HG02571 (cell line): Measurements from ENCODE around the gene HOXD4.

ENCODE experiments used
- ATAC-seq: cut with Tn5 transposase; IDR thresholded peaks from one replicate; pipeline ENCODE4 v1.9.1; 2021; ENCODE audit warnings: mild to moderate bottlenecking, moderate library complexity; ENCODE audit not compliant: unreplicated experiment

The HOXD4 gene

DNA sequence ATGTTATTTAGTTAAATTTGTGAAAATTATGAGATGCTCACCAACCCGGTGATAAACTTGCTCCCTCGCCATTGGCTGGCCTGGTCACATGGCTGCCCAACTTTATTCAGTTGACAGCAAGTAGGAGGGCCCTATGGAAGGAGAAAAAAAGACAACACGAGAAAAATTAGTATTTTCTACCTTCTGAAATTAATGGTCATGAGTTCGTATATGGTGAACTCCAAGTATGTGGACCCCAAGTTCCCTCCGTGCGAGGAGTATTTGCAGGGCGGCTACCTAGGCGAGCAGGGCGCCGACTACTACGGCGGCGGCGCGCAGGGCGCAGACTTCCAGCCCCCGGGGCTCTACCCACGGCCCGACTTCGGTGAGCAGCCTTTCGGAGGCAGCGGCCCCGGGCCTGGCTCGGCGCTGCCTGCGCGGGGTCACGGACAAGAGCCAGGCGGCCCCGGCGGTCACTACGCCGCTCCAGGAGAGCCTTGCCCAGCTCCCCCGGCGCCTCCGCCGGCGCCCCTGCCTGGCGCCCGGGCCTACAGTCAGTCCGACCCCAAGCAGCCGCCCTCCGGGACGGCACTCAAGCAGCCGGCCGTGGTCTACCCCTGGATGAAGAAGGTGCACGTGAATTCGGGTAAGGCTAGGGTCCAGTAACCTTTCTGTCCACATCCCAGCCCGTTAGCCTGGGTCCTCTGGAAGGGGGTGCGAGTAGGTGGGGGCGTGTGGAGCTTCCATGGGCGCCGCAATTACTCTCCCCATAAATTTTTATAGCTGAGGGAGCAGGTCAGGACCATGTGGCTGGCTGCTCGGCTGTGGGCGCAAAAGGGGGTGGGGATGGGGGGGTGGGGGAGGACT is at the start of gene HOXD4:
HOXD4 (plus strand) TSS at position 109 of the 846 bp plus-strand sequence; CDS start at position 193, 84 bp downstream.
- ATAC-seq = no peak

DNA sequence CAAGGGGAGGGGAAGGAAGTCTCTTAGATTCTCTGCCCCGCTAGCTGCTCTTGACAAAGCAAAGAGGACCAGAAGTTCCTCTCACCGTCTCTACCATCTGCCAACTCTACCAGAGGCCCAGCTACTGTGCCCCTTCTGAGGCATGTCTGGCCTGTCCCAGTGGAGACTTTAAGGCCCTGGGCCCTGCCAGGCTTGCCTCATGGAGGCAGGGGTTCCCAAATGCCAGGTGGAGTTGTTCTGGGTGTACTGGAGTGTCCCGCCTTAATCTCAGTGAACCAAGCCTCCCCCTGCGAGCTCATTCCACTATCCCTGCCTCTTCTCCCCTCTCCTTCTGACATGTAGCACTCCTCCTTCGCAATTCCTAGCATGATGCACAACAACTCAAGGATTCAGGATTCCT is 49.5 kb upstream of the HOXD4 start:
- no peak for ATAC-seq

DNA sequence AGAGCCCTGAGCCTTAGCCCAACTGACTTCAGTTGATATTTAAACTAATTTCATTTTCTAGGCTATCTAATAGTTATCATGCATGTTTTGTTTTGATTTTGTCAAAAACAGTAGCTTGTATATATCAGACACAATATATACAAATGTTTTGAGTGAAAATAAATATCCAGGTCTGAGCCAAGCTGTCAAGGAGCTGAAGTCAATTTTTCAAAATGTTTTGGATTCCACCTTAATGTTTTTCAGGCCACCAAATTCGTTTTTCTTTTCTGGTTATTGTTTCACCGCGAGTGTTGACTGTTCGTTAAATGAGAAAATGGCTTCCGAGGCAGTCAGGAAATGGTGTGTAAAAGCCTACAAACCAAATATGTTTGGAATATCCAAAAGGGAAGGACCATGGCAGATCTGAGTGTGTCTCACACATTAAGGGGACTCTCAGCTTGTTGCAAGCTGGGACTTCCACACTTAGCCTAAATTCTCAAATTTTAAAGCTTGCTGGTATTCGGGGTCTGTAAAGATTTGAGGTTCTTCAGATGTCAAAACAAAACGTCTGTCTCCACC is 49.0 kb upstream of the HOXD4 start:
- ATAC-seq = no peak

DNA sequence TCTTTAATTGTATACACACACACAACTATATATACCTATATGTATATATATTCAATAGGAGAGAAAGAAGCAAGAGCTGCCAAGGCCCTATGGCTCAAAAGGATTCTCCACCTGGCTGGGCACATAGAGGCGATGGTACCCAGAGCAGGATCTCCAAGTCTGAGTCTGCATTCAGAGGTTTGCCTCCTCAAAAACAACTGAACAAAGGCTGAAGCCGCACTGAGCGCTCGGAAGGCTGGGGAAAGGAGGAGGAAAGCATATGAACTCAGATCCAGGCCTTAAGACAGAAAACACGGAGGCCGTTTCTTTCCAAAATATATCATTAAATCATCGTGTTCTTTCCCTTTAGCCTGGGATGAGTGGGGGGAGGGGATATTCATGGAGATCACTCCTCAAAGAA is 48.2 kb upstream of the HOXD4 start:
- ATAC-seq = no peak

DNA sequence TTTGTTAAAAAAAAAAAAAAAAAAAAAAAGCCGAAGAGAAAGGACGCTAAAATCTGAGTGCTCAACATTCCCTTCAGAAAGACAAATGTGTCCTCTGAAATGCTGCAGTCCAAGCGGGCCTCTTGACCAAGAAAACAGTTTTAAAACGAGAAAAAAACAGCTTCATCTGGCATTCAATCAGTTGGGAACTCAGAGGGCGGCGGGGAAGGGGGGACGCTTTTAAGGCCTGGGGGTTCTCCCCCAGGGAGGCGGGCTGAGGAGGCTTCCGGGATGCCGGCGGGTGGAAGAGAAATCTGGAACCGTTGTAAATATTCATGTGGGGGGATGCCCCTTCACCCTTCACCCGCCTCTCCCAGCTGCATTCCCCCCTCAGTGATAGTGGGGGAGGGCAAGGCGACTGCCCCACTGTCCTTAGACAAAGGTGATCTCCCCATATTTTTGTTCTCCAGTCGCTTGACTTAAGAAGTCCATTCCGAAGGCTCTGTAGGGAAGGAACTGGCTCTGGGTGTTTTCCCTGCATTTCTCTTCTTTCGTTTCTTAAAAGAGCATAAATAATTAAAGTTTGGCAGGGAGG is 47.5 kb upstream of the HOXD4 start:
- no peak for ATAC-seq

DNA sequence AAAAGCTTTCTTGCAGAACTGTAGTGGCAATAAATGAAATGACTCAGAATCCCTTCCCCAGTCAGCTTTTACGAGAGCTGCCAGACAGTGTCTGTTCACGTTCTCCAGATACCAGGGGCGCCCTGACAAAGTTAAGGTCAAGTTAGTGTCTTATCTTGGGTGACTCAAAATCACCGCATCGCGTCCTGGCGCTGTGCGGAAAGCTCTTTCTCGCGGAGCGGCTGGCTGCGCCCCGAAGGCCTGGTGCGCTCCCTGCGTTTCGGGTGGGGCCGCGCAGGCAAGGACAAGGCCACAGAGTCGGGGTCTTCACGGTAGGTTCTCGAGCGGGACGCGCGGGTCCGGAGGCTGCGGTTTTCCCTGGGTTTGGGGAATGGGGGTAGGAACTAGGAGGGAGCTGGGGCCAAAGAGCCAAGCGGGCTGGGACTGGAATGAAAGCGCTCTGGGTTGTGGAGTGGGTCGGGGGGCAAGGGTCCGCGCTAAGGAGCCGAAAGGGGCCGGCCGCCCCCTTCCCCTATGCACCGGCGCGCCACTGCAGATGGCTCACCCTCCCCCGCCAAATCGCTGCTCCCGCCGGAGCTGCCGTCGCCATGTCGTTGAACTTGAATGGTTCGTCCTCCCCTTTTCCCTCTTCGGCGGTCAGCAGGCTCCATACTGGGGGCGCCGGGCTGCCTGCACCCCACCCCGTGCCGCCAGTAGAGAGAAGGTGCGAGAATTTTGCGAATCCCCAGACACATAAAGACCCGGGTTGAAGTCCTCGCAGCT is 46.9 kb upstream of the HOXD4 start:
- ATAC-seq = no peak

DNA sequence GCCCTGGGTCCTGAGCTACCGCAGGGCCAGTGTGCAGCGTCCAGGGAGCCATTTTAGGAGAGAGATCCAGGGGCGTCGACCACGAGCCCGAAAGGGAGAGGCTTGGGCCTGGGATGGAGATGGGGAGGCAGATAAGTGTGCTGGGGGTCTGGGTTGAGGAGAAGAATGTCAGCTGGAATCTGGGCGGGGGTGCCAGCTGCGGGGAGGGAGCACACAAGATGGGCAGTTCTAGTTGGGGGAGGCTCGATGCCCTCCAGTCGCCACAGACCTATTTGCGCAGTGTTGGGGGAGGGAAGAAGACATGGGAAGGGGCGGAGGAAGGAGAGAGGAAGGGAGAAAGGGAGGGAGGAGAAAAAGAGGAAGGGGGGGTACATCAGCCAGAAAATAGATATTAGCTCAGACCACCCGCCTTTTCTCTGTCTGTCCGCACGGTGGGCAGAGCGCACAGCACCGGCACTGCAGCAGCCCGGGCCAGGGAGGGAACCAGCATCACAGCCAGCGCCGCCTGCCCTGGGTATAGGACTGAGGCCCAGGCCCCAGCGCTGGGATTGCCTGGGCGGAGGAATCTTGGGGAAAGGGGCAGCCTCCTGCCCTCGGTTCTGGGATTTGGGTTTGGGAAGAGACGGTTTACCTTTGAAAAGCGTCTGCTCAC is 46.1 kb upstream of the HOXD4 start:
- no peak for ATAC-seq

DNA sequence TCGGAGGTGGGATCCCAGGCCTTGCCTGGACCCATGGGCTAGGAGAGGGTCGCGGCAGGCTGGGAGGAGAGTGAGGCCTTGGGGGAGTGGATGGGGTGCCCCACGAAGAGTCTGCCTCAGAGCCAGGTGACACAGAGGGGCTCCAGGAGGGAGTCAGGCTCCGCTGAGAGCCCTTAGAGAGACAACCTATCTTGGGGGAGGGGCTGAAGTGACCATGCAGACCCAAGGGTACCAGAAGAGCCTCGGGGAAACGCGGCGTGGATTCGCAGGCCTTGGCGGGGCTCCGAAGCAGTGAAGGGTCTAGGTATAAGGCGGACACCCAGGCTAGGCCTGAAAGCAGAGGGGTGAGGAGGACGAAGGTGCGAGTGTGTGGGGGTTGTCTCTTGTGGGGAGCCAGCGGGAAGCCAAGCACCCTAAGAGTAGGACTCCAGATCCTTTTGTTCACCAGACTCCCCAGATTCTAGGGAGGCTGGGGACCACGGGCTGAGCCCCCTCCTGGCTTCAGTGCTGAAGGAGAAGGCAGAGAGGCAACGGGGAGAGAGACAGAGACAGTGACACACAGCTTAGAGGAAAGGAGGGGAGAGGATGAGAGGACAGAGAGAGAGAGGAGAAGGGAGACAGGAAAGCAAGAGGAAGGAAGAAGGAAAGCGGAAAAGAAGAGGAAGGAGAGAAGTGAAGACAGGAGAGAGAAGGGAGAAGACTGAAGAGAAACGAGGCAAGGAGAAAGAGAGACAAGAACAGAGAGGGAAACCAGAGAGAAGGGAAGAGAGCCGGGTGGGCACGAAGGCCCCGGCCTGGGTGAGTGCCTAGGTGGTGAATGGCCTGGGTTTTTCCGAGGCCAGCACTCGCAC is 45.4 kb upstream of the HOXD4 start:
- no peak for ATAC-seq

DNA sequence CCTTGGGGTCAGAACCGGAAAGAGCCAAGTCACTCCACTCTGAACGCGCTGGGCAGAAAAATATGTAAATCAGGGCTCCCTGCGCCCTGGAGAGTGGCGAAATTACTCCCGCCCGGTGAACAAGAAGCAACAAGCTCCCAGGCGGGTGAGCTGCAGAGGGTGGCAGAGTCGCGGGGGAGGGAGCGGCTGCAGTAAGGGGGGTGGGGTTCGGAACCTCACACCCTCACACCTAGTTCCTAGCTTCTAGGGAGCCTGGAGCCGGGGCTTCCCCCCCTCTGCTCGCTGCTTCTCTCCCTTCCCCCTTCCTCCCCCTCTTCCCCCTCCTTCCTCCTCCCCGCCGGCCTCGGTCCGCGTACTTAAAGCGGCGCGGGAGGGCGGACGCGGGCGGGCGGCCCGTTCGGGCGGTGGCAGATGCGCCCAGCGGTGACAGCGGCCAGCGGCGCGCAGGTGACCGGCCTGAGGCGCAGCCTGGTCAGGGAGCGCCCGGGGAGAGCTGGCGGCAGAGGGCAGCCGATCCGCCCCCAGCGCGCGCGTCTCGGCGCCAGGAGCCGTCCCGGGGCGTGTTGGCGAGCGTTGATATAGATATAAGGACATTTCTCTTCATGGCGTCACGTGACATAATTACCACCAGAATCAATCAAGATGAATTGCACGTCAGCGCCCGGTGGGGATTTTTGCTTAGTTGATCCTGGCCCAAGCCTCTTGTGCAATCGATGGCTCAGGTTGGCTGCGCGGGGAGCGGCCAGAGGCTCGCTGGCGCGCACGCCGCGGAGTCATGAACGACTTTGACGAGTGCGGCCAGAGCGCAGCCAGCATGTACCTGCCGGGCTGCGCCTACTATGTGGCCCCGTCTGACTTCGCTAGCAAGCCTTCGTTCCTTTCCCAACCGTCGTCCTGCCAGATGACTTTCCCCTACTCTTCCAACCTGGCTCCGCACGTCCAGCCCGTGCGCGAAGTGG is 44.5 kb upstream of the HOXD4 start, which contains the start of gene HOXD11:
HOXD11 (plus strand) TSS at position 700 of the 959 bp plus-strand sequence; CDS start at position 776, 76 bp downstream.
- ATAC-seq = no peak

DNA sequence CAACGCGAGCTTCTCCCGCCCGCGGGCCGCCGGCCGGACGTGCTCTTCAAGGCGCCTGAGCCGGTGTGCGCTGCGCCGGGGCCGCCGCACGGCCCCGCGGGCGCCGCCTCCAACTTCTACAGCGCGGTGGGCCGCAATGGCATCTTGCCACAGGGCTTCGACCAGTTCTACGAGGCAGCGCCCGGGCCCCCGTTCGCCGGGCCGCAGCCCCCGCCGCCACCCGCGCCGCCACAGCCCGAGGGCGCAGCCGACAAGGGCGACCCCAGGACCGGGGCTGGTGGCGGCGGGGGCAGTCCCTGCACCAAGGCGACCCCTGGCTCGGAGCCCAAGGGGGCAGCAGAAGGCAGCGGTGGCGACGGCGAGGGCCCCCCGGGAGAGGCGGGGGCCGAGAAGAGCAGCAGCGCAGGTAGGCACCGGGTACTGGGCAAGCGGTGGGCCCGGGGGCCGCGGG is 43.6 kb upstream of the HOXD4 start:
- no peak for ATAC-seq

DNA sequence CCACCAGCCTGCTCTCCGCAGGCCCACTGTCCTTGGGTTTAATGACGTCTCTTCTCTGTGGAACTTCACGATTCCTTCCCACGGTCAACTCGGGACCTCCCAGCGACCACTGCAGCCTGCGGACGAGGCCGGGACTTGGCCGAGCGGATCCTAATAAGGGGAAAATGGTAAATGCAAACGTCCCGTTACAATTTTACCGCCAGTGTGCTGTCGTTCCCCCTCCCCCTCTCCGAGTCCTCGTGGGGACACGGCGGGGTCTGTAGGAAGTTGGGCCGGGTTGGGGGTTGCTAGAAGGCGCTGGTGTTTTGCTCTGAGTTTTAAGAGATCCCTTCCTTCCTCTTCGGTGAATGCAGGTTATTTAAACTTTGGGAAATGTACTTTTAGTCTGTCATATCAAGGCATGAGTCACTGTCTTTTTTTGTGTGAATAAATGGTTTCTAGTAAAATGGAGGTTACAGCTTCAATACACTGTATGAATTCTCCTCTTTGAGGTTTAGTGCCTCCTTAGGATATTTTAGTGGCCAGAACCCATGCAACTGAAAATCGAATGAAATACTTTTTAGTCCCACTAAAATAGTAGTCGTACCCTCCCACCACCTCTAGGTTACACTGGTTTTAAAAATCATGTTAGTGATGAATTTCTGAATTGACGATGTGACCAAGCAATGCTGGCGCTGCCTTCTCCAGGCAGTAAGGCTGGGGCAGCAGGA is 42.0 kb upstream of the HOXD4 start:
- ATAC-seq = no peak

DNA sequence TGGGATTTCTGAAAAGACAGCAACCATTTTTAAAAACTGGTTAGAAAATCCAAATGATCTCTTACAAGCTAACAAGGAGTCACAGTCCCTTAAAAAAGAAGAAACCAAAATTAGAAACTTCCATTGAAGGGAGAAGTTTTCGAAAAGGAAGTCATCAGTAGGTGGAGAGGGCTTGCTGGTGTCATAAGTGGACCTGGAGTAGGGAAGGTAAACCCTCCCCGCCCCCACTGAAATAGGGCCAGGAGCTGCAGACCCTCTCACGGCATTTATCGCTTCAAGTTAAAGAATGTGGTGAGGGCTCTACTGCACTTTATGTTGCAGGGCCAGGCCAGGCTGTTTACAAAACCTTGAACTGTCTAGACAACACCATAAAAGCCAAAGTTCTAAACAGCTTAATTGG is 41.4 kb upstream of the HOXD4 start:
- ATAC-seq = no peak

DNA sequence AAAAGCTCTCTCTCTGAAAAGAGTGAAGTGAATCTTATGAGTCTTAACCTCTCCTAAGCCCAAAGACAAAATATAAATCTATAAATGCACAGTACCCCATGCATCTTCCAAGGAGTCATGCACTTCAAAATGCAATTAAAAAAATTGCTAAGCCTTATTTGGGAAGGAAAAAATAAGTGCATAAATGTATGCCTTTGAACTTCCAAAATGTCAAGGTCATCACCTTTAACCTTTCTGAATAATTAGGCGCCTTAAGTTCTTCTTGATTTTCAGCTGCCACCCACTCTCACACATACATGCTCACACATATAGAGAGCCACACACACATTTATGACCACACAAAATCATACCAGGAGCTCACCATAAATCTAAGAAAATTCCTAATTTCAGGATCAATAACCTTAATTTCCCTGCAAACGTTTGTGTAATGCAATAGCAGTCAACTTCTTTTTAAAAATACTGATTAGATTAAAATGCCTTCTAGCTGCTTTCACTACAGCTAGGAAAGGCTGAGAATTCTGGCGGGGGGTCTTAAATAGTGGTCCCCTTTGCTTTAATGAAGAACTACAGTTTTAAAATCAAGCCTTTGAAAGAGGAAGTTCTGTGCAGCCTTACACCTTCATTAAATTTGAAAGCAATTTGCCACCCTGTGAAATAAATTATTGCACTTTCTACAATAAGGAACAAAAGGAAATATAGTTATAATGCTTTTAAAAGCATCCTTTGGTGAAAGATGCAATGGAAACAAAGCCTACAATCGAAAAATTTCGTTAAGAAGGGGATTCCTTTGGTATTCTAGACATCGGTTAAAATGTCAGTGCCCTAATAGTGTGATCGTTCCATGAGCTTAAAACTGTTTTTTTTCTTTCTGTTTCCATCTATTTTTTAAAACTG is 40.7 kb upstream of the HOXD4 start:
- ATAC-seq = no peak

DNA sequence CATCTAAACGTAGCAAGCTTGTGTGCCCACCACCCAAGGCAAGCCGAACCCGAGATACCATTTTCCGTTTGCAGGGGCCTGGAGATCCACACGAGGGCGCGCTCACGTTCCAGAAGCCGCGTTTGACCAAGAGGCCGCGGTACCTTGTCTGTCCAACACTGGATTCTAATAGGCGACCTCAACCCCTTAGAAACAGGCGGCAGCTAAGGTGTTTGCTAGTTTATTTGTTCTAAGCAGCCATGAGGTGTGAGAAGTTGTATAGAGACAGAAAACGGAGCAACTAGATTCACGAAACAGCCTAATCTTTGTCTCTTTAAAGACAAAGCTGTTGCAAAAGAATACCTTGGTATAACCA is 40.1 kb upstream of the HOXD4 start:
- no peak for ATAC-seq

DNA sequence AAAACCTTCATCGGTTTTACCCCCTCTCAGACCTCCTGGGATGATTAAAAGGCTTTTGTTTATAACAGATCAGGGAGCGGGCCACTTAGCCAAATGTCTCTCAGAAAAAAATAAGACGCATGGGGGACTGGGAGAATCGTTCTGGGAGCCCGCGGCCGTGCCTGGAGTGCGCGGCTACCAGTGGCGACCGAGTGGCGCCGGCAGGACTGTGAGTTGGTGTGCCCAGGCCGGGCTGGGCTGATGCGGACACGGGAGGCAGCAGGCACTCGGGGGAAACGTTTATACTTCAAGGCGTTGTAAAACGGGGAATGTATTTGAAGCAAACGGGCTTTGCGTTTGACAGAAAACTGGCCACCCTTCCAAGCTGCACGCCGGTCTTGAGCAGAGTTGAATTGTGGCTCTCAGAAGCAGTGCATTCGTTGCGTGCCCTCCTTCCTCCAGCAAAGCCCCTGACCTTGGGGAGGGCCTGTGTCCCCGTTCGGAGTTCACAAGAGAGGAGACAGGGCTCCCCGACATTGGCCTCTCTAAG is 39.4 kb upstream of the HOXD4 start:
- no peak for ATAC-seq

DNA sequence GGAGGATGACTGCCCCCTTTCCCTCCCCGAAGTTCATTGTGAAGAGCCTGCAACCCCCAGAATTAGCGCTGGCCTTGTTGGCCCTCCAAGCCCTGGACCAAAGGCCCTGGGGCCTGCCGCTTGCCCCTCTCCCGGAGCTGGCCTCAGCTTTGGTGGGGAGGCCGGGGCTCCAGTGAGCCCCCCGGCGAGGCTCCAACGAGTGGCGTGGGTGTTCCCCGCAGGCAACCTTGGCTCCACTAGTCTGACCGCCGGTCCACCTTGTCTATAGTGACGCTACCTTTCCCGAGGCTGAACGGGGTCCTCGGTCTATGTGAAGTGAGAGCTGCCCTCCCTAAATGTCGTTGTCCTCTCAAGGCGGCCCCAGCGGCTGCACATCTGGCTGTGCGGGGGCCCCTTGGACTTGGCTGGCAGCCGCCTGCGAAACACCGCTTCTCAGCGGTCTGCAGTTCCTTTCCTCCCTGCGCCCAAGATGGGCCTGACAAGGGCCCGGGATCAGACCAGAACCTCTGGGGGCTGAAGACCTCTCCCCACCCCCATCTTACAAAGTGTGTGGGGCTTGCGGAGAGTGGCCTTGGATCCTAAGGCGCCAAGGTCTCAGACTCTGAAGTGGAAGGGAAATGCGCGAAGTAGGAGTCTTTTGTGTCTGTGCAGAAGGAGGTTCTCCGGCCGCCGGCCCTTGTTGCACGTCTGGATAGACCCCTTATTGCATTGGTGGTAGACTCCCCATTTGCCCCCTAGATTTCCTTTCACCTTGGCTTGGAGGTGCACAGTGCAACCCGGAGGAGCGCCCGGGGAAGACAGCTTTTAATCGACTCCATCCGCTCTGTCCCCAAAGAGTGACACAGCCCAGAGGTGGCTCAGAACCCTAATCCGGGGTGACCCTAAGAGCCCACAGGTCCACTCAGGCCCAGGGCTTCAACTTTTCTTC is 38.7 kb upstream of the HOXD4 start:
- no peak for ATAC-seq
